NOMO-1 (cell line): ENCODE measurements around the gene WDR48.
A peak's percentile ranks its signal among the peaks of the same experiment; 100 is the strongest.
"Not testable (repeated sequence)": the region's sequence is repeated elsewhere in the genome, so short reads cannot be mapped to it uniquely, and the experiment has no call there.

Source experiments
- DNase-seq, 2 experiments: peaks; one replicate each; lab custom pipeline; 2025; ENCODE audit not compliant: unreplicated experiment in 2 of 2; lab: John Stamatoyannopoulos, UW

The WDR48 gene

DNA sequence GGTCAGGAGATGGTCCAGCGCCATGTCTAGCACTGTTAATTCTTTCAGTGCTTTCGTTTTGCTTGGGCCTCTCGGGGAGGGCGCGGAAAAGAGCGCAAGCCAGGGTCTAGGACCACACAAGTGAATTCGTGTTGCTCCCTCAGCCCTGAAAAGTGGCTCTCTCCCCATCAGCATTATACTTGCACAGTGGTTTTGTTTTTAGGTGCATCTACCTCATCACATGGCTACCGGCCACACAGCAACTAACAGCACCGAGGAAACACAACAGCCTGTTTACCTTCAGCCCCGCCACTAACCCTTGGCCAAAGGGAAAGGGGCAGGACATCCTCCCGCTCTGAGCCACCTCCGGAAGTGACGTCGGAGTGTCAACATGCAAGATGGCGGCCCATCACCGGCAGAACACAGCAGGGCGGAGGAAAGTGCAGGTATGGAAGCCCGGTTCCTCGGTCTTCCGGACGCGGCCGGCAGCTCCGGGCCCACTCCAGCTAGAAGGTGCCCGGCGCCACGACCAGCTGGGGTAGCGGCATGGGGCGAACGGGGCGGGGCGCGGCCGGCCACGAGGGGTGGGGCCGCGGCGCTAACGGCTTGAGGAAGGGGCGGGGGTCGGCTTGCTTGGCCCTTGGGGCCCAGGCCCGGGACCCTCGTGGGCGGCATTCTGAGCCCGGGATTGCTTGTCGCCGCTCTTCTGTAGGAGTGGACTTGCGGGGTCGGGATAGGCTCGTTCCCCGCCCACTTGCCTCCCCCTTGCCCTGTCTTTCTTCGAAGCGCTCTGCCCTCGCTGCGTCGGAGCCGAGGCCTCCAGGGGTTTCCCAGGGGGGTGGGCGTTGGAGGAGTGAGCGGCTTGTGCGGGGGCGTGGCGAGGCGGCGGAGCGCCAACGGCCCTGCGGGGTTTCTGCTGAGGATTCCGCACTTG is at the start of gene WDR48, which contains the start of gene SCN11A:
TSS of gene WDR48 (plus strand) at position 368 of the 913 bp plus-strand sequence. CDS start at position 378, 10 bp downstream.
TSS of gene SCN11A (minus strand) at position 296 of the 913 bp plus-strand sequence. CDS start 101,582 bp downstream, outside the sequence.
- DNase-seq: peak; percentile 79 to 86

DNA sequence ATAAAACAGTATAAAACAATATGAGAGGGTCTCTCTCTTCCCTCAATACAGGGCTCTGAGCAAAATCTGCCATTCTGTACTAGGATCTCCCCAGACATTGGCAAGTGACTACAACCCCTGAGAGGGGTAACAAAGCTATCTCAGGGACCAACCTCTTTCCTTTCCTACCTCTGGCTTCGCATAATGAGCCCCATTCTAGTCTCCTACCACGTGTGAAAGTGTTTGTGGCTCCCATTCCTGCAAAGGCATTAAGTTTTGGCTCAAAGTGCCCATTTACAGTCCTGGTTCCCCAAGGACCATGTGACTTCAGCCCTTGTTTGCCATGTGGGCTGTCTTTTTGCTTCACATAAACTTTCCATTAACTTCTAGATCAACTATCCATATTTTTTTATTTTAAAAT is 46.5 kb upstream of the WDR48 start:
- no peak for DNase-seq

DNA sequence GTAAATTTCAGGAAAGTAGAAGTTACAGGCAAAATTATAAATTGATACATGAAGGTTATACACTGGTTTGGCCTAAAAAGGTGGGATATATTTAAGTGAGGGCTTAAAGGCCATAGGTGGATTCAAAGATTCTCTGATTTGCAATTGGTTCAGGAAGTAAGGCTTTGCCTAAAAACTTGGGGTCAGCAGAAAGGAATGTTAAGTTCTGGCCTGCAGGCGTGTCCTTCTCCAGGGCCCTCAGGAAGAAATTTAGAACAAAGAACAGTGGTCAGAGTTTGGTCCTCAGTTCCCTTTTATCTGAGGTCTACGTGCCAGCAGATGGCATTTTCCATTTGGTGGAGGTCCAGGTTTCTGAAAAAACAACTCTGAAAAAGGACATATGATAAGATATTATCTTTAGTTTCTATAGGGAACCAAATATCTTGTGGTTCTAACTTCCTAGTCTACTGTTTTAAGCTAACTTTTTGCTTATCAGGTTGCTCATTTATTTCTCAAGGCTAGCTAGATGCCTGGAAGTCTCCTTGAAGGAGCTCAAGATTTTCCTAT is 40.6 kb upstream of the WDR48 start:
- peak; percentile 22 to 77 for DNase-seq

DNA sequence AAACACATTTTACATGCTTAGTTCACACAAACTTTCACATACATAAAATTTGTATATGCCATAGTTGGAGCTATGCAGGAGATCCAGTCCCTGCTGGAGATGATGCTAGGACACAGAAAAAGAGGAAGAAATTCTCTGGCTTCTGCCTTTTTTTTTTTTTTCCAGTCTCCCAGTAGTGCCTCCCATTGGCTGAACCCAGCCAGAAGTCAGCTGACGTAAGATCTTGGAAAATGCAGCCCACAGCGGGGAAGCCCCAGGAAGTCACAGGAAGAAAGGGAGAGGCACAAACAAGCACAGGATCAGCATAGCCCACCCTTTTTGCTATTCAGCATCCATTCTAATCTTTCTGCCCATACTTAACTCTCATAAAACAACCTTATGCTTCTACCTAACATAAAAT is 38.5 kb upstream of the WDR48 start:
- DNase-seq: no peak

- DNase-seq: no peak
Measured at GRCh38 chr3:39013921-39014509, 37.8 kb upstream of the WDR48 start.

DNA sequence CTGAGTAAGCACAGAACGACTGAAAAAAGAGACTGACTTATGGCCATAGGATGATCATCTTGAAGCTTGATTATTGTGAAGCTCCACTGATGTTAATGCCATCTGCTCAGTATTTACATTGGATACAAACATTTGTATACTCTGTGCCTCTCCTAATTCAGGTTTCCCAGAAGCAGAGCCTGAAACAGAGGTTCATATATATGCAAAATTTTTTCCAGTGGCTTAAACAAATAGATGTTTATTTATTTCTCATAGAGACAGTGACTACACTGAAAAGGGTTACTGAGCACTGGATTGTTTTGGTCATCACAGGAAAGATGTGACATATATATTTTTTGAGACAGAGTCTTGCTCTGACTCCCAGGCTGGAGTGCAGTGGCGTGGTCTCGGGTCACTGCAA is 36.4 kb upstream of the WDR48 start:
- no peak for DNase-seq

- no peak for DNase-seq
Measured at GRCh38 chr3:39019299-39019698, 32.5 kb upstream of the WDR48 start.

GRCh38 chr3:39021029-39021428 is 30.8 kb upstream of the WDR48 start:
- no peak for DNase-seq

DNA sequence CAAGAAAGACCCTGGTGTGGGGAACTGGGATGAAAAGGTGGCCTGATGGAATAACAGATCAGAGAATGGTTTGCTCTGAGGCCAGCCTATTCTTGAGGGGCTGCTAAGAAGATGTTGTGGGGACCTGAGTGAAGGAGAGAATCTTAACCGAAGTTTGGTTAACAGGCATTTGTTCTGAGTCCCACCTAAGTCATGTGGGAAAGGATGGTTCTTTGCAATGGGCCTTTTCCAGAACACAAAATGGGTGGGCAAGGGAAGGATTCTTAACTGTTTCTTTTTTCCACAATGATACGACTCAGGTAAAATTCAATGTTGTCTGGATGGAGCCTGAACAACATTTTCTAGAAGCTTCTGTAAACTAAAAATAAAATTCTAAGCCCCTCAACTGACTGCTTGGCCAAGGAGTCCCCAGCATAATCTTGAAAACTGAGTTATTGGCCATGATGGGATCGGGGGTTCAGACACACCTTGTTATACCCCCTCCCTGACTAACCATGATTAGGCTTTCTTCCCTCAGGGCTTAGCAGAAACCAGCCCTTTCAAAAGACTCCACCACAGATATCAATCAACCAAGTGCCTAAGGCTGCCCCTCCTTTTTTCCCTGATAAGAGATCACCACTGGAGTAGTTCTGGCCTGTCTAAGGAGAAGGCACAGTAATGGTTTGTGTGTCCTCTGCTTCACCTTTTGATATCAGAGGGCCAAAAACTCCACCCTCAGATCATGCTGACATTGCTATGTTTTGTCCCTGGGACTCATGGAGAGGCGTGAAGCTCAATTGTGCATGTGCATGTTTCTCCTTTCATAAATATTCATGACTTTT is 30.1 kb upstream of the WDR48 start:
- no peak for DNase-seq

GRCh38 chr3:39022286-39022630 is 29.6 kb upstream of the WDR48 start:
- no peak for DNase-seq

DNA sequence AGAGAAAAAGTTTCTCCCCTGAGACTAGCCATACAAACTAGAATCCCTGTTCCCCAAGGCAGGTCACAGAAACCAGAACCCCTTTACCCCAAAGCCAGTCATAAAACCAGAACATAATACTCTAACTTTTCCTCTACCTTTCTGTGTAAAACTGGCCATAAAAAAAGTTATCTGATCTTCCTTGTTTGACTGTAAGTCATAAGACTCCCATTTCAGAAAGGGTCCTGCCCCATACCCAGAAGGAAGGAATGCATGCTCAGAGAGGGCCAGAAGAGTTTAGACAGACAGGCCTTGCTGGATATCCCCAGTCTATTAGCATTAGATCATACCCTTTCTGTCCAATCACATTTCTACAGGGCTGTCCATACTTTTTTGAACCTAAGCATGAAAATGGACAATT is 27.3 kb upstream of the WDR48 start:
- no peak for DNase-seq

GRCh38 chr3:39025222-39025970 is 26.4 kb upstream of the WDR48 start:
- DNase-seq: peak; percentile 60 to 87

DNA sequence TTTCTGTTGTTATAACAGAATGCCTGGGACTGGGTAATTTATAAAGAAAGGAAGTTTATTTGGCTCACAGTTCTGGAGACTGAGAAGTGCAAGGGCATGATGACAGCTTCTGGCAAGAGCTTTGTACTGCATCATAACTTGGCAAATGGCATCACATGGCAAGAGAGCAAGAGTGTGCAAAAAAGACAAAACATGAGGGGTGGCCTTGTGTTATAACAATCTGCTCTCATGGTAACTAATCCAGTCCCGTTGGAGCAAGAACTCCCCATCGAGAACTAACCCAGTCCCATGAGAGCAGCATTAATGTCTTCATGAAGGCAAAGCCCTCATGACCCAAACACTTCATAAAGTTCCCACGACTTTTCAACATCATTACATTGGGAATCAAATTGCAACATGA is 23.3 kb upstream of the WDR48 start:
- DNase-seq: no peak

DNA sequence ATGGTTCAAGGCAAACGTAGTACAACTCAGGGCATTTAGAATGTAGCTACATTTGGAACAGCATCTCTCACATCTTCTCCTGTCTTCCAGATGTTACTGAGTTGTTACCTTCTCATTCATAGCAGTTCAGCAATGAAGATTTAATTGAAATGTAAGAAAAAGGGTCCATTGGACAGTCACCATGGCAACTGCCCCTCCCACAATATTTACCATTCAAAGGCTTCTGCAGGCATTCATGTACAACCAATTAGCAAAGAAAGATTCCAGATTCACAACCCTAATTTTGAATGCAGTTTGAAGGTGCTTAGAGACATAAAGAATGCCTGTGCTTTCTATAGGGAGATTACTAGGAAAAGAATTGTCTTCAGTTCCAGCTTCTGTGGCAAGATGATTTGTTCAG is 22.3 kb upstream of the WDR48 start:
- DNase-seq: no peak

DNA sequence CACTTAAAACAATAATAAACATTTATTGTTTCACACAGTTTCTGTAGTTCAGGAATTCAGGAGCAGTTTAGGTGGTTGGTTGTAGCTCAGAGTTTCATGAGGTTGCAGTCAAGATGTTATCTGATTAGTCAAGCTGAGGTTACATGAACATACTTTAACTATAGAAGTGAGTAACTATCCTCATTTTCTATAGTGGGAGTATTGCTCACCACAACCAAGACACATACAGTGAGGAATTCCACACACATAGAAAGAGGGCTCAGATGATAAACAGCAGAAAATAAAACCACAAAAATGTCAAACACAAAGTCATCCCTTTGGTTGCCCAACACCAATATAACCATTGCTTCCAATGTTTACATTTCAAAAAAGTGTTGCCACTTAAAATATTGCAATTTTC is 13.7 kb upstream of the WDR48 start:
- no peak for DNase-seq

DNA sequence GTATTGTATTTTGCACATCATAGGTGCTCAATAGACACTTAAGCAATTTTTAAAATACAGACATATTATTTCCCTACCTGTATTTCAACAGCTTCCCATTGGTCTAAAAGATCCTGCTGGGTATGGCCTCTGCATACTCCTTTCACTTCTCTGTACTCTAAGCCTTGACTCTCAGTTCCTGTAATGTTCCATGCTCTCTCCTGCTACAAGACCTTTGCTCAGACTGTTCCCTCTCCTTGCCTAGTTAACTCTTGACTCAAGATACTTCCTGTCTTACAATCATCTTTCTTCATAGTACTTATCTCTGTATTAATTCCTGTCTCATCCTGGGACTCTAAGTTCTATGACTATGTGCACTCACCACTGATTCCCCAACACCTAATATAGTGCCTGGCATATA is 1.8 kb upstream of the WDR48 start:
- peak; percentile 64 to 96 for DNase-seq

DNA sequence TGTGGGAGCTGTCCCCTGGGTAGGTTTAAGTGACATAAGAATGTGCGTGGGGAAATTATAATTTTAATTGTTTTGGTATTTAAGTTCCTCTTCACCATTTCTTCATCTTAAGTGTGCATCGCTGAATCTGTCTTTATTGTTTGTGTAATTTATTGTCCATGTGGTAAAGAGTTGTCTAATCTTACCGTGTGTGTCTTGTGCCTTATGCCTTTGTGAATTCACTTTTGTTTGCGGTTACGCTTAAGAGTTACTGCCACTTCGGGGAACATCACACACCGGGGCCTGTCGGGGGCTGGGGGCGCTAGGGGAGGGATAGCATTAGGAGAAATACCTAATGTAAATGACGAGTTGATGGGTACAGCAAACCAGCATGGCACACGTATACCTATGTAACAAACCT is 767 bp downstream of the WDR48 start:
- DNase-seq: peak in 1 of 2 experiments; percentile 15

- DNase-seq: no peak
Measured at GRCh38 chr3:39053696-39054095, 1.9 kb downstream of the WDR48 start.

DNA sequence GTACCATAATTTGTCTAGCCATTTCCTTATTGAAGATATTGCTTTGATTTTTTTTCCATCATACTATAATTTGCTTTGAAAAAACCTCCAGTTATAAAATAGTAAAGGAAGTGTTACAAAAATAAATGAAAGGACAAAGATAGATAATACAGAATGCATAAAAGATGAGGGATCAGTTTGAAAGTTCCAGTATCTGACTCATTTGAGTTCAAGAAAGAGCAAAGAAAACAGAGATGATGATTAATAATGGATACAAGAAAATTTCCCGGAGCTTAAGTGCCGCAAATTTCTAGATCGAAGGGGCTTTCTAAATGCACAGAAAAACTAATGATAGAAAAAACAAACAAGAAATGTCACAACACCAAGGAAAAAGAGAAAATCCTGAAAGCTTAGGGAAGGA is 4.3 kb downstream of the WDR48 start:
- no peak for DNase-seq

DNA sequence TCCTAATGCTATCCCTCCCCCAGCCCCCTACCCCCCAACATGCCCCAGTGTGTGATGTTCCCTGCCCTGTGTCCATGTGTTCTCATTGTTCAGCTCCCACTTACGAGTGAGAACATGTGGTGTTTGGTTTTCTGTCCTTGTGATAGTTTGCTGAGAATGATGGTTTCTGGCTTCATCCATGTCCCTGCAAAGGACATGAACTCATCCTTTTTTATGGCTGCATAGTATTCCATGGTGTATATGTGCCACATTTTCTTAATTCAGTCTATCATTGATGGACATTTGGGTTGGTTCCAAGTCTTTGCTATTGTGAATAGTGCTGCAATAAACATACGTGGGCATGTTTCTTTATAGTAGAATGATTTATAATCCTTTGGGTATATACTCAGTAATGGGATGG is 9.4 kb downstream of the WDR48 start:
- DNase-seq: not testable (repeated sequence)
